ENCODE measurements around the gene FAF1.
"Not testable (repeated sequence)": the region's sequence is repeated elsewhere in the genome, so short reads cannot be mapped to it uniquely, and the experiment has no call there.

FAF1 gene

DNA sequence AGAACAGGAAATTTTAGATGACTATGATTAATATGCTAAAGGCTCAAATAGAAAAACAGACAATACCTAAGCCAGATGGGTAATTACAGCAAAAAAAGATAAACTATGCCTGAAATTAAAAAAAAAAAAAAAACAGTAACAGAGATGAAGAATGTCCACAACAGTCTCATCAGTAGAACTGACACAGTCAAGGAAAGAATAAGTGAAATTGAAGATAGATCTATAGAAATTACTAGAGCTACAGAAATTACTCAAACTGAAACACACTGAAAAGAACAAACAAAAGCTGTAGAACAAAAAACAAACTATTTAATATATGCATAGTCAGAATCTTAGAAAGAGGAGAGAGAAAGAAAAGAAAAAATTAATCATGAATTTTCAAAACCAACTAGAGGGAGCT is 112.8 kb downstream of the FAF1 start:
- DNase-seq (ENCODE audit: low read depth): no peak

DNA sequence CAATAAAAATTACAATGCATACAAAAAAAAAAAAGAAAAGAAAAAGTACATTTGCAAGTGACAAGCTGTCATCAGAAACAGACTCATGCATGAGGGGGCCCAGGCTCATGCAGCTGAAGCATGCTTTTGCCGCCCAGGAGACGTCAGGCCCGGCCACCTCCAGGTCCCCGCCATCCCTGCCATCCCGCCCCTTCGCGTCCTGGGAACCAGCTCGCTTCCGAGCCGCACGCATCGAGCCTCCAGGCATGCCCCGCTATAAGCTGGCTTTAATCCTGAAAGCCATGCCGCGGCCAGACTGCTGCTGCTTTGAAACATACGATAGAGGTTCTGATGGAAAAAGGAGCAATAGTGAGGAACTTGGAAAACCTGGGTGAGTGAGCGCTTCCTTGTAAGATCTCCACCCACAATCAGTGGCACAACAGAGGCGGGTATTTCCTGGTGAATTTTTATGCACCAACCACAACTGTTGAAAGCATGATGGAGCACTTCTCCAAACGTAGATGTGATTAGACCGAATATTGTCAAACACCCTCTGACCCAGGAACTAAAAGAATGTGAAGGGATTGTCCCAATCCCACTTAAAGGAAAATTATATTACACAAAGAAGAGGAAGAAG is 113.7 kb downstream of the FAF1 start:
- DNase-seq (ENCODE audit: low read depth): no peak

- no peak for DNase-seq (ENCODE audit: low read depth)
Observed at GRCh38 chr1:50841791-50842387, 118.2 kb downstream of the FAF1 start.

GRCh38 chr1:50836117-50836516 is 124.0 kb downstream of the FAF1 start:
- DNase-seq (ENCODE audit: low read depth): no peak

DNA sequence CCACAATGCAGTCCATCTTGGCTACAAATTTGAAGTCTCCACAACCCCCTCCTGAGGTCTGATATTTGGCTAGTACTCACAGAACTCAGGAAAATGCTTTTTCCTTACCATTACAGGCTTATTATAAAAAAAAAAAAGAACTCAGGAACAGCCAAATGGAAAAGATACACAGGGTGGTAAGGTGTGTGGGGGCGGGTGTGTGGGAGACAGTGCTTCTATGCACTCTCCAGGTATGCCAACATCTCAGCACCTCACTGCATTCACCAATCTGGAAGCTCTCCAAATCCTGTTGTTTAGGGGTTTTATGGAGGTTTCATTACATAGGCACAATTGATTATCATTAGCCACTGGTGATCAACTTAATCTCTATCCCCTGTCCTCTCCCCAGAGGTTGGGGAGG is 126.9 kb downstream of the FAF1 start:
- DNase-seq (ENCODE audit: low read depth): no peak

- no peak for DNase-seq (ENCODE audit: low read depth)
Observed at GRCh38 chr1:50832167-50832566, 127.9 kb downstream of the FAF1 start.

GRCh38 chr1:50831300-50832061 is 128.6 kb downstream of the FAF1 start:
- DNase-seq (ENCODE audit: low read depth): no peak

DNA sequence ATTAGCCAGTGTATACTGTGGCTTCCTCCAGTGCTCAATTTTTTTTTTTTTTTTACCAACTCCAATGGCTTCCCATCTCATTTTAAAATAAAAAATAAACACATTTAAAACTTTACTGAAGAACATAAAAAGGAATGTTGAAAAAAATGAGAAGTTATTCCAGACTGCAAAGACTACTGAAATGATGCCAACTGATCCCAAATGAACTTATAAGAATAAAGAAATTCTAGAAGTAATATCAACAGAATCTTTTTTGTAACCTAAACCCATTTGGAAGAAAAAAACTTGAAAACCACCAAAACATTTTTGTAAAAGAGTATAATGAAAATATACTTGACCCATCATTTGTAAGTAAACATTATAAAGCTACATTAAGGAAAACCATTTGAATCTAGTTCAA is 129.4 kb downstream of the FAF1 start:
- DNase-seq (ENCODE audit: low read depth): no peak

DNA sequence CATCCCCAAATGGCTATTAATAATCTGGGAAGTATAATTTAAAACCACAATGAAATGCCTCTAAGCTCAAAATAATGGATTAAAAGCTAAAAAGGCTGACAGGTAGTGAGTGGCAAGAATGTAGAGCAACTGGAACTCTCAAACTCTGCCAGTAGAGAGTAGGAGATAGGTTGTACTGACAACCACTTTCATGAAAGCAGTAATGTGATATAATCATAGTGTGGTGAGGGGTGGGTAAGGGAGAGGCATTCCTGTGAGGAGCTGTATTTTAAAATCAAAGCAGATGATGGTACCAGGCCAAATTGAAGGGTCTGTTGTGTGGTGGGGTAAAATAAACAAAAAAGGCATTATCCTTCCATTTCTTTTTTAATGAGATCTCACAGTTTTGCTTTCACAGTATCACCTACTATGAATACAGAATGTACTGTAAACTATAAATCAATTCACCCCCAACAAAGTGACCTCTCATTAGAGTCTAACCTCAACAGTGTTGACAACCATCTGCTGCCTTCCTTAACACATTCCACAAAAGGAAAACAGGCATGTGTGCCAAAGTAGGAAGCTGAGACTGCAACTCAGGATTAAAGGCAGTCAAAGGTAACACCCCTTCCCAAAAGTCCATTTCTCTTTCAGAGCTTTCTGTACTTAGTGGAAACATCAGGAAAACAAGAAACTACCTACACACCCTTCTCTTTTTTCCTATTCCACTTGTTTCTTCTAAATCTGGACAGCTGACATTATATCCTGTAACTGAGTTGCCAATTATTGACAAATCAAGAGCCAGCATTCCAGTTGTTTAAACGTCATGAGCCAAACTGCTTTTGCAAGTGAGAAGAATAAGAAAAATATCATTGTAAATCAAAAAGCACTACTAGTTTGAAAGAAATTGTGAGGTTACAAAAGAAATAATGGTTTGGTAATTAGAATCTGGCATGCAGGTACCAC is 130.8 kb downstream of the FAF1 start:
- DNase-seq (ENCODE audit: low read depth): no peak

- no peak for DNase-seq (ENCODE audit: low read depth)
Observed at GRCh38 chr1:50827546-50827945, 132.5 kb downstream of the FAF1 start.

DNA sequence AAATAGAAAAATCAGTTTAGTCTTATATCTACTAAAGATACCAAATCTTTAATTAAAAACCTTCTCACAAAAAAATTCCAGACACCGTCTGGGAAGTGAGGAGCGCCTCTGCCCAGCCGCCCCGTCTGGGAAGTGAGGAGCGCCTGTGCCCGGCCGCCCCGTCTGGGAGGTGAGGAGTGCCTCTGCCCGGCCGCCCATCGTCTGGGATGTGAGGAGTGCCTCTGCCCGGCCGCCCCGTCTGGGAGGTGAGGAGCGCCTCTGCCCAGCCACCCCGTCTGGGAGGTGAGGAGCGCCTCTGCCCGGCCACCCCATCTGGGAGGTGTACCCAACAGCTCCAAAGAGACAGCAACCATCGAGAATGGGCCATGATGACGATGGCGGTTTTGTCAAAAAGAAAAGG is 133.3 kb downstream of the FAF1 start:
- DNase-seq (ENCODE audit: low read depth): not testable (repeated sequence)

DNA sequence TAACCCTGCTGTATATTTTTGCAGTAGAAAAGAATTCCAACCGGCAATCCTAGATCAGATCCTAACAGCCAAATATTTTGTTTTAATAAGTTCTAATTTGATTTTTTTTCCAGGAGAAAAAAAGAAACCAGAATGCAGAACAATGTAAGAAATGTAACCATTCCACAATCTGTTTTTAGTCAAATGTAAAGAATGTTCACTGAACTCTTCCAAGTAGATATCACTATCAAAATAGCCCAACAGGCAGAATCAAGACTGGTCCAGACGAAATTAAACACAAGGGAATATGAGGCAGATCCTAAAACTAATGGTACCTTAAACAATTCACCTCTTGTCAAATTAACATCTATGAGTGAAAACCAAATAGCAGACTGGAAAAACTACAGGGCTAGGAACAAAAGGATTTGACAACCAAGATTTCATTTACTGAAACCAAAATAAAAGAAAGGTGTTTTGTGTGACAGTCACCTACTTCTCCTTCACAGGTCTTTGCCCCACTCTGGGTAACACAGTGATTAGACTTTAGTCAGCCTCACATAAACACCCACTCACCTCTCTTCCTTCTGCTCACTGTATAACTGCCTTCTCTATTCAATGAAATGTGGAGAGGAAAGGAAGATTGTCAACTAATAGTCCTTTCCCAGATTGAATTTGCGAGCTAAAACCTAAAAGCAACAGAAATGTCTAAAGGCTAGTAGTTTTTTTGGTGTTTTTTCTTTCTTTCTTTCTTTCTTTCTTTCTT is 137.9 kb downstream of the FAF1 start:
- no peak for DNase-seq (ENCODE audit: low read depth)

GRCh38 chr1:50820545-50820944 is 139.5 kb downstream of the FAF1 start:
- no peak for DNase-seq (ENCODE audit: low read depth)

GRCh38 chr1:50812346-50812745 is 147.7 kb downstream of the FAF1 start:
- no peak for DNase-seq (ENCODE audit: low read depth)

- no peak for DNase-seq (ENCODE audit: low read depth)
Observed at GRCh38 chr1:50808296-50808695, 151.8 kb downstream of the FAF1 start.

GRCh38 chr1:50796272-50796671 is 163.8 kb downstream of the FAF1 start:
- DNase-seq (ENCODE audit: low read depth): no peak

- no peak for DNase-seq (ENCODE audit: low read depth)
Observed at GRCh38 chr1:50793521-50793920, 166.5 kb downstream of the FAF1 start.

DNA sequence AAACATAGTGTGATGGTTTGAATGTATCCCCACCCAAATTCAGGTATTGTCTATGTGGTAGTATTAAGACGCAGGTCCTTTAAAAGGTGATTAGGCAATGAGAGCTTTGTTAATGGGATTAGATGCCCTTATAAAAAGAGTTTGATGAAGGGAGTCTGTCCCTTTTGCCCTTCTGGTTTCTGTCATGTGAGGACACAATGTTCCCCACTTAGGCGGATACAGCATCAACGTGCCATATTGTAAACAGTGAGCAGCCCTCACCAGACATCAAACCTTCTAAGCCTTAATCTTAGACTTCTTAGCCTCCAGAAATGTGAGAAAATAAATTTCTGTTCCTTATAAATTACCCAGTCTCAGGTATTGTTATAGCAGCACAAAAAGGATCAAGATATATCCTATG is 172.8 kb downstream of the FAF1 start:
- no peak for DNase-seq (ENCODE audit: low read depth)

- DNase-seq (ENCODE audit: low read depth): no peak
Observed at GRCh38 chr1:50783286-50783685, 176.8 kb downstream of the FAF1 start.

DNA sequence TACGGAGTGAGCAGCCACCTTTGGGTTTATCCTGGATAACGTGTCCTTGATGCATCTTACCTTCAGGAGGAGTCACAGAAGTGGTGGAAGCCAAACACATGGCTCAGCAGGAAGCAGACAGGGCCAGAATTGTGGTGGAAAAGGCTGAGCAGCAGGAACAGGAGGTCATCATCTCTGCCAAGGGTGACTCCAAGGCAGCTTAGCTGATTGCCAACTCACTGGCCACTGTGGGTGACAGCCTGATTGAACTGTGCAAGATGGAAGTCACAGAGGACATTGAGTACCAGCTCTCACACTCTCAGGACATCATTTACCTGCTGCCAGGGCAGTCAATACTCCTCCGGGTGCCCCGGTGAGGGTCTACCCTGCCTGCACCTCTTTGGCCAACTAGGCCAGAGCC is 179.3 kb downstream of the FAF1 start:
- DNase-seq (ENCODE audit: low read depth): no peak

GRCh38 chr1:50779801-50780200 is 180.3 kb downstream of the FAF1 start:
- no peak for DNase-seq (ENCODE audit: low read depth)

GRCh38 chr1:50775740-50776139 is 184.3 kb downstream of the FAF1 start:
- DNase-seq (ENCODE audit: low read depth): no peak

All from HS-27A (cell line).